Lower lobe of right lung (tissue), 2 donors: ENCODE results near the gene ENTPD7. TPM values are rescaled to one million over a fixed set of nuclear protein-coding genes. Genes with fewer than 3 reads are reported as not detected.

Experiments
- ATAC-seq, 2 donors: fragments of 200-7000 bp; cut with Tn5 transposase; one replicate each; pipeline ENCODE4 v1.9.1; 2020 to 2022; ENCODE audit warnings: mild to moderate bottlenecking in 2 of 2, moderate library complexity in 2 of 2
- DNase-seq: peaks from one replicate; pipeline ENCODE4 v3.0.0-alpha.2; 2020
- H3K27ac ChIP-seq: fragments of 200-600 bp; one replicate; pipeline ENCODE4 v1.8.0; 2022
- H3K27me3 ChIP-seq: fragments of 200-600 bp; one replicate; pipeline ENCODE4 v1.8.0; 2022; ENCODE audit warnings: low read depth
- H3K36me3 ChIP-seq: fragments of 200-600 bp; one replicate; pipeline ENCODE4 v1.8.0; 2022; ENCODE audit warnings: mild to moderate bottlenecking
- H3K4me1 ChIP-seq: fragments of 200-600 bp; one replicate; pipeline ENCODE4 v1.8.0; 2022
- H3K4me3 ChIP-seq: fragments of 200-600 bp; one replicate; pipeline ENCODE4 v1.8.0; 2022; ENCODE audit warnings: mild to moderate bottlenecking
- H3K9me3 ChIP-seq: fragments of 200-600 bp; one replicate; pipeline ENCODE4 v1.8.0; 2022
- intact Hi-C: fragments of 100-400 bp; cut with DNase I; formaldehyde crosslinking; loops from one replicate; pipeline ENCODE4 v1.11.0; 2022
- total RNA-seq: library from RNA; stranded (reverse); fragmentation: NEBNext Ultra II Directional; extraction: Animal tissue kit (Norgen Biotek cat#: 25700); gene quantifications from one replicate; pipeline ENCODE4 v1.2.1, GENCODE V29; 2021
- TF ChIP-seq, protein P1 (sequence below): fragments of 200-600 bp; IDR thresholded peaks from one replicate; pipeline ENCODE4 v1.8.0; 2022; ENCODE audit warnings: antibody characterized with exemption, mild to moderate bottlenecking
- donor health status: DM: no; HTN: yes; CAD: no; lungs with severe emphysema.

ENTPD7 gene
- total RNA-seq, 1 donor from 2014 or later, result 8.1 TPM

DNA sequence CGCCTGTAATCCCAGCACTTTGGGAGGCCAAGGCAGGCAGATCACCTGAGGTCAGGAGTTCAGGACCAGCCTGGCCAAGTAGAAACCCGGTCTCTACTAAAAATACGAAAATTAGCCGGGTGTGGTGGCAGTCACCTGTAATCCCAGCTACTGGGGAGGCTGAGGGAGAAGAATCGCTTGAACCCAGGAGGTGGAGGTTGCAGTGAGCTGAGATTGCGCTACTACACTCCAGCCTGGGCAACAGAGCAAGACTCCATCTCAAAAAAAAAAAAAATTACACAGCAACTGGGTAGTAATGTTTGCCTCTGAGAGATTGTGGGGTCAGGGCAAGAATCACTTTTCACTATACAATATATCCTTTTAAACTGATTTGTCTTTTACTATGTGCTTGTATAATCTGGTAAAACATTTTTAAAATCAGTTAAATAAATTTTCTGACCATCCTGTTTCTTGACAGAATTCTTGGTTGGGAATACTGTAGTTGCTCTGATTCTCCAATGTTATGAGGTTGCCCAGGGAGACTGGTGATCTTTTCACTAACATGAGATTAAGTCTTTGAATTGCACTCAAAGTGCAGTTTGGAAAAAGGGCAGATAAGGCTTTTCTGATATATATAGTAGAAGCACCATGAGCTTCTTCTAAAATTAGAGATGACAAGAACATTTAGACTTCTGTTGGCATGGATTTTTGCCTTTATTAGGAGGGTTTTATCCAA is 1.5 kb downstream of the ENTPD7 start:
- no peaks in the 10 kb centered on the region for H3K27me3 ChIP-seq
- intact Hi-C loops, result no loop called here
- no peak overlapping the region for H3K4me3 ChIP-seq
- ATAC-seq (no peak), DNase-seq (no peak)
- H3K27ac ChIP-seq, result no peak overlapping the region
- H3K4me1 ChIP-seq, result peaks cover 23% of the 10 kb centered on the region
- peaks cover 4% of the 10 kb centered on the region for H3K36me3 ChIP-seq
- no peaks in the 10 kb centered on the region for H3K9me3 ChIP-seq
- TF ChIP-seq, protein P1, sequence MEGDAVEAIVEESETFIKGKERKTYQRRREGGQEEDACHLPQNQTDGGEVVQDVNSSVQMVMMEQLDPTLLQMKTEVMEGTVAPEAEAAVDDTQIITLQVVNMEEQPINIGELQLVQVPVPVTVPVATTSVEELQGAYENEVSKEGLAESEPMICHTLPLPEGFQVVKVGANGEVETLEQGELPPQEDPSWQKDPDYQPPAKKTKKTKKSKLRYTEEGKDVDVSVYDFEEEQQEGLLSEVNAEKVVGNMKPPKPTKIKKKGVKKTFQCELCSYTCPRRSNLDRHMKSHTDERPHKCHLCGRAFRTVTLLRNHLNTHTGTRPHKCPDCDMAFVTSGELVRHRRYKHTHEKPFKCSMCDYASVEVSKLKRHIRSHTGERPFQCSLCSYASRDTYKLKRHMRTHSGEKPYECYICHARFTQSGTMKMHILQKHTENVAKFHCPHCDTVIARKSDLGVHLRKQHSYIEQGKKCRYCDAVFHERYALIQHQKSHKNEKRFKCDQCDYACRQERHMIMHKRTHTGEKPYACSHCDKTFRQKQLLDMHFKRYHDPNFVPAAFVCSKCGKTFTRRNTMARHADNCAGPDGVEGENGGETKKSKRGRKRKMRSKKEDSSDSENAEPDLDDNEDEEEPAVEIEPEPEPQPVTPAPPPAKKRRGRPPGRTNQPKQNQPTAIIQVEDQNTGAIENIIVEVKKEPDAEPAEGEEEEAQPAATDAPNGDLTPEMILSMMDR, result no peak

DNA sequence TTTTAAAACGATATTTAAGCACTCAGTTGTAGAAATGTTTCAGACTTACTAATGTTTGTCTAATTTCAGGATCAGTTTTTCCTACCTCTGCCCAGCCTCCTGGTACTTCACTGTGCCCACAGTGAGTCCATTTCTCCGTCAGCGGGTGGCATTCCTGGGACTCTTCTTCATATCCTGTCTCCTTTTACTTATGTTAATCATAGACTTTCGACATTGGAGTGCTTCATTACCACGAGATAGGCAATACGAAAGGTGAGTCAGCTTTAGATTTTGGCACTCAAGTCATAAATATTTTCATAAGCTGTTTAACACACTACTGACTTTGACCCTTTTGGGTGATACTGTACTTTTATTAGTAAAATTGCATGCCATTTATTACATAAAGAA is 2.1 kb downstream of the ENTPD7 start:
- no peak for DNase-seq
- Histone ChIP-seq H3K9me3 (no peaks in the 10 kb centered on the region), H3K4me3 (no peak overlapping the region), H3K4me1 (peaks cover 23% of the 10 kb centered on the region), H3K27ac (no peak overlapping the region), H3K27me3 (no peaks in the 10 kb centered on the region), H3K36me3 (peaks cover 10% of the 10 kb centered on the region)
- no peak for ATAC-seq
- TF ChIP-seq, protein P1, result no peak
- intact Hi-C loops, result no loop called here

DNA sequence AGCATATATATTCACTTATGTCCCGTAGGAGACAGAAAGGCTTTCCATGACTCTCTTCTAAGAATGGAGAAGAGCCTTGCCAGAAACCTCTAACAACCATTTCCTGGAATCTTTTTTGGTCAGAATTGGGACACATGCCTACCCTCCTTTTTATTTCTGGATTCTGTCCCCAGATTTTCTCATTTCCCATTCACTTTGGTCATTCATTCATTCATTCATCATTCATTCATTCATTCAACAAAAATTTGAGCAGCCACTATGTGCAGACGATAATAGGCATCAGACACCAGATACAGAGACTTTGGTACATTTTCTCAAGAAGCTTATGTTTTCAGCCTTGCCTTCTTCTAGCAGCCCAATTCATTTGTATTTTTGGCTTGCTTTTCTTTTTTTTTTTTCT is 6.0 kb downstream of the ENTPD7 start:
- Histone ChIP-seq H3K27me3 (no peaks in the 10 kb centered on the region), H3K4me1 (no peaks in the 10 kb centered on the region), H3K36me3 (peaks cover 12% of the 10 kb centered on the region), H3K4me3 (no peak overlapping the region), H3K27ac (no peak overlapping the region), H3K9me3 (no peaks in the 10 kb centered on the region)
- no peak for ATAC-seq
- intact Hi-C loops, result no loop called here
- TF ChIP-seq, protein P1, result no peak
- DNase-seq, result no peak

DNA sequence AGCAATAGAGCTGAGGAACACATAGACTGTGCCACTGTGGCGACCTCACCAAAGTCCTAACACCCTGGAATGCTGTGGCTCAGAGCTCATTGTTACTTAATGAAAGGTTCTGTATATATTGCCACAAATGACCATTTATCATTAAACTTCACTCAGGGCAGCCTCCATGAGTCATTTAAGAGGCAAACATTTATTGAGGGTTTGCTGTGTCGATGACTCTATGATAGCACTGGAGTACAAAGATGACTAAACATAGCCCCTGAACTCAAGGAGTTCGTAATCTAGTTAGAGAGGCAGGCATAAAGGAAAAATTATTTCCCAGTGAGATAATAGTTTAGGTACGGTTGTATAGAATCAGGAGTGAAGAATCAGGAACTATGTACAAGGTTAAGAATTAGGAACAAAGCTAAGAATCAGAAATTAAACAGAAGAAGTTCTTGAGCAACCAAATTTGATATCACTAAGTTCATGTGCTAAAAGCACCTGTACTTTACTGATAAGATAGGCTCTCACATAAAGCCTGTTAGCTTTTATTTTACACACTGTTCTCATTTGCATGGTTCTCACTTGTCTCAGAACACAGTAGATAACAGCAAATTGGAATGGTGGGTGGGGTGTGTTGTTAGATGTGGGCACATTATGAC is 7.9 kb downstream of the ENTPD7 start:
- Histone ChIP-seq H3K4me1 (no peaks in the 10 kb centered on the region), H3K27ac (no peak overlapping the region), H3K27me3 (no peaks in the 10 kb centered on the region), H3K36me3 (peaks cover 19% of the 10 kb centered on the region), H3K4me3 (no peak overlapping the region), H3K9me3 (no peaks in the 10 kb centered on the region)
- intact Hi-C loops, result no loop called here
- ATAC-seq (no peak), DNase-seq (no peak)
- TF ChIP-seq, protein P1, result no peak

DNA sequence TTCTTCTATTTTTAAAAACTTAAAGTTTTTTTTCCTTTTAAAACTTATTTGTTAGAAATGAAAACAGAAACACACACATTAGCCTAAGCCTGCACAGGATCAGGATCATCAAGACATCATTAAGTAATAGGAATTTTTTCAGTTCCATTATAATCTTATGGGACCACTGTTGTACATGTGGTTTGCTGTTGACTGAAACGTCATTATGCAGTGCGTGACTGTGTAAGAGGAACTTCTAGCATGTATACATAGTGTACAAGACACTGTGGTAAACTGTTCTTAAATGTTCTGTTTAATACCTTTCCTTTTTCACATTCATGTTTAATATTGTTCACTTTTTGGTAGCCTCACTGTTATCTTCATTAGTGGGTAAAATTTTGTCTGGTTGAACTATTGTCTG is 12.1 kb downstream of the ENTPD7 start:
- H3K4me3 ChIP-seq, result no peak overlapping the region
- peaks cover 8% of the 10 kb centered on the region for H3K4me1 ChIP-seq
- DNase-seq, result no peak
- H3K9me3 ChIP-seq, result no peaks in the 10 kb centered on the region
- H3K27ac ChIP-seq, result no peak overlapping the region
- TF ChIP-seq, protein P1, result no peak
- intact Hi-C loops, result no loop called here
- no peak for ATAC-seq
- H3K36me3 ChIP-seq, result peaks cover 9% of the 10 kb centered on the region
- no peaks in the 10 kb centered on the region for H3K27me3 ChIP-seq
